Stimulated activated CD4-positive, alpha-beta T cell treated with anti-CD3 and anti-CD28 coated beads, Interleukin-2, amount 100 ng/mL, for 4 hours (primary cell): ENCODE measurements around the gene APH1B.

Experiments used
- DNase-seq: peaks from one replicate; pipeline ENCODE4 v3.0.0-alpha.2; 2020; ENCODE audit warnings: low read depth

The APH1B gene

DNA sequence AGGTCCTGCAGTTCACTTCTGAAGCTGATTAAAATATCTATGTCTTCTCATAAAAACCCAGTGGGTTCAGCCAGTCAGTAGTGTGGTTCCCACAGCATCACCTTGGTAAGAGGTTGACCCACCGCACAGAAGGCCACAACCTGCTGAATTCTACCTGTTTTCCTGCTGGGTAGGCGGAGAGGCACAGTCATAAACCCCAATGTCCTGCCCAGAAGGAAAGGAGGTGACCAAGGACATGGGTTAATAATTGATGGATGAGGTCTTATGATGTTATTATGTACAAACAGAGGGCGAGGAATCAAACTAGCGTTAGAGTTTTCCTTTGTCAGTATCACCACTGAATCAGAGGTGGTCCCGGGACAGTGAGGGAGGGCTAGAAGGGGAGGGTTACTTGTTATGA is 76.5 kb downstream of the APH1B start:
- no peak for DNase-seq

GRCh38 chr15:63354821-63355650 is 77.6 kb downstream of the APH1B start:
- DNase-seq, result no peak

DNA sequence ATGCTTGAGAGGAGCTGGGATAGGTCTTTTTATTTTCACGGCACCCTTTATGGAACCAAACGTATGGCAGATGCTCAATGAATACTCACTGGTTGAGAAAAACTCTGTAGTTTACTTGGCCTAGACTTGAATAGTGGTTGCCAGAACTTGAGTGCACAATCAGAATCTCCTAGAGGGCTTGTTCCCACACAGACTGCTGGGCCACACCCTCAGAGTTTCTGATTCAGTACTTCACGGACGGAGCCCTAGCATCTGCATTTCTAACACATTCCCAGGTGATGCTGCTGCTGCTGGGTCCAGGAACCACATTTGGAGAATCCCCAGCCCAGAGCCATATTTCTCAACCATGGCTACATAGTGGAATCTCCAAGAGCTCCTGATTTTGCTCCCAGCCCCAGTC is 79.7 kb downstream of the APH1B start:
- DNase-seq, result no peak

DNA sequence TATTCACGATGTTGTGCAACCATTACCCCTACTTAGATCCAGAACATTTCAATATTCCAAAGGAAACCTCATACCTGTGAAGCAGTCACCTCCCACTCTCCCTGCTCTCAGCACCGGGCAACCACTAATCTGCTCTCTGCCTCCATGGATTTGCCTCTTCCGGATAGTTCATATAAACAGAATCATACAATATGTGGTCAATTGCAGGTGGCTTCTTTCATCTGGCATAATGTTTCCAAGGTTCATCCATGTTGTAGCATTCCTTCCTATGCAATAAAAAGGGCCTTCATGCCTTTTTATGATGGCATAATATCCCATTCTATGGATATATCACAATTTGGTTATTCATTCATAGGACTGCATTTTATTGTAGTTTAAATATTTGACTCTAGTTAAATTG is 80.3 kb downstream of the APH1B start:
- no peak for DNase-seq

DNA sequence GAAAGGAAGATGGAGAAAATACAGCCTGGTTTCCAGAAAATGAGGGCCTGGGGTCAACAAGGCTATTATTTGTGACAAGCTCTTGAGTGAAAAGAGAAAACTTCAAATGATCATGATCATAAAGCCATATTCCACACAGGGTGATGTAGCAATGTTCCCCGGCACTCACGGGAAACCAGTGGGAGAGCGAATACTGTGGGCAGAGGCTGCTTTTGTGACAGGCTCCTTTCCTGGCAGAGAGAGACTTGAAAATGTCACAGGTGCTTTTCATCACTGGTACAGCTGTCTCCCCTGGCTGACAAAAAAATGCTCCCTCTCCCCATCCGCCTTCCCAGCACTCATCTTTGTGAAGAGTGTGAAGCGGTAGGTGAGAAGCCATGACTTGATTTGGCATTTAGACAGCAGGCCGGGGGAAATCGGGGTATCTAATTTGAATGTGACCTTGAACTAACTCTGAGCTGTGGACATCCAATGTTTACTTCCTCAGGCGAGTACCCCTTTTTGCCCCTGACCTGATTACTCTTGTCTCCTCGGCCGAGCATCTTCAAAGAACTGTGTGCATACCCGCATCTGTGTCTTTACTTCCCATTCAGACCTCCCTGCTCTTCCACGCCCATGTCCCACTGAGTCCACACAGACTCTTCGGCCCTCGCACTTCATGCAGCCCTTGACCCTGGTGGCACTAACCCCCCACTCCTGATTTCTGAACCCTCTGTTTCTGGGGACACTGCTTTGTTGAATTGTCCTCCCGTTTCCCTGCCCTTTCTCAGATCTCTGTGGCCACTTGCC is 81.0 kb downstream of the APH1B start:
- DNase-seq, result no peak
